Cerebellar nuclear complex (tissue), 1 donor: Measurements from ENCODE around the gene SQOR.

Experiments
- DNase-seq, 2 experiments: peaks; one replicate each; lab custom pipeline; 2025; lab: John Stamatoyannopoulos, UW

SQOR gene

GRCh38 chr15:45705510-45706473, 71.0 kb downstream of the SQOR start:
- no peak for DNase-seq

GRCh38 chr15:45710657-45711056, 75.8 kb downstream of the SQOR start:
- no peak for DNase-seq

DNA sequence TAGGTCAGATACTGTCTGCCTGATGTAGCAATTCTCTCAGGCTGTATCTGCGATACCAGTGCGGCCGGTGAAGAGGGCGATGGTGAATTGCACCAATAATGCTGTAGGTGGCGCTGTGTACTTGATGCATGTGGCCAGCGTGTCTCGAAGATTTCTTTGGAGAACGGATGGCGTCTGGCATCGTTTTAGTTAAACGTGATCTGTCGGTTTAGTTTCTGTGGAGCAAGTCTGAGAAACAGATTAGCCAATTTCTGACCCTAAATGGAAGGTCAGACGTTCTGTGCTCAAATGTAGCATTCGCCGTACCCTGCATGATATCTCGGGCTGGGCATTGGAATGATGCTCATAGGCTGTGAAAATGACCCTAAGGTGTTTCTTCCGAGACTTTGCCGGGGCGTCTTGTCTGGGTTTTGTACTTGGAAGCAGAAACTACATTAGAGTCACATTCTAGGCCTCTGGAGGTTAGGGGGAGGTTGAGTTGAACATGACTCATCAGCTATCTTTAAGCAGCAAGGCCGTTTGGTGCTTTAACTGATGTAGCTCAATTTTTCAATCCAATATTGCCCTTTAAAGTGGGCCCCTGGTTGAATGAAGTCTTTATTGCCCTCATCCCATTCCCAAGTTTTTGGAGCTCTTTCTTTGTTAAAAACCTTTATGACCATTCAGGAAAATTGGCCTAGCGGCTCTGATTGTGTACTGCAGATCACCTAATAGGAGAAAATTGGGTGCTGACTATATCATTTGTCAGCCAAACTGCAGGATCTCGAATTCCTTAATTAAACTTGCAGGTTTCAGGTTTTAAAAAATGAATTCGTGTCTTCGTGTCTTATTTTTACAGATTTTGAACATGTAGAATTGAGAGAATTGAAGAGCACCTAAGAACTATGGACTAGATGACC, 80.0 kb downstream of the SQOR start:
- no peak for DNase-seq

GRCh38 chr15:45715528-45715927, 80.7 kb downstream of the SQOR start:
- DNase-seq: no peak

GRCh38 chr15:45719490-45719889, 84.7 kb downstream of the SQOR start:
- no peak for DNase-seq

DNA sequence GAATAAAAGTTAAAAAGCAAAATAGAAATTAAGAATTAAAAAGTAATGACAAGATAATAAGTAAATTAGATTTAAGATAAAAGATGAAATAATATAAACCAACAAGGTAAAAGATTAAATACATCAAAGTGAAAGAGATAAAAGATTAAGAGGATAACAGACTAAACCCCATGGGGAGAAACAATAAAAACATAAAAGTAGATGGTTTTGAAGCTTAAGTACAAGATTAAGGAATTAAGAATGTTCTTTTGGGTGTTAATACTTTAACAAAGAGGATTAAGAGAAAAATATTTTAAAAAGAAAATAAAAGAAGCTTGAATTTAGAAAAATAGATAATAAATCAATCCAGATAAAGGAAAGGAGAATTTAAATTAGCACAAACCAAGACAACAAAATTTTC, 85.4 kb downstream of the SQOR start:
- DNase-seq: no peak

DNA sequence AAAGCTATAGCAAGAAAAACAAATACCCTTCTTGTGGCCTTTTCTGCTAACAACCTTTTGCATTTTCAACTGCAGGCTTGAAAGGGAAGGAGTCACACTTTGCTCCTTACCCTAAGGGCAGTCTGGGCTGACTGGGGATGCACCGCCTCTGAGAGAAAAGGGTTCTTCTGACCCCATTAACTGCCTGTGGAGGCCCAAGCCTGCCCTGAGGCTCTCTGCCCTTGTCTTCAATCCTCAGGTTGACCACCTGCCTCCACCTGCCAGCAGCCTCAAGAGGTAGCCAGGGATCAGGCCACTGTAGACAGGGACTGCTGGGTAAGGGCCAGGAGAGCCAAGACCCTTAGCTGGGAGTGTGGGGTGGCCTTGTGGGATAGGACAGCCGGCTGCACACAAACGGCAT, 93.8 kb downstream of the SQOR start:
- DNase-seq: no peak

DNA sequence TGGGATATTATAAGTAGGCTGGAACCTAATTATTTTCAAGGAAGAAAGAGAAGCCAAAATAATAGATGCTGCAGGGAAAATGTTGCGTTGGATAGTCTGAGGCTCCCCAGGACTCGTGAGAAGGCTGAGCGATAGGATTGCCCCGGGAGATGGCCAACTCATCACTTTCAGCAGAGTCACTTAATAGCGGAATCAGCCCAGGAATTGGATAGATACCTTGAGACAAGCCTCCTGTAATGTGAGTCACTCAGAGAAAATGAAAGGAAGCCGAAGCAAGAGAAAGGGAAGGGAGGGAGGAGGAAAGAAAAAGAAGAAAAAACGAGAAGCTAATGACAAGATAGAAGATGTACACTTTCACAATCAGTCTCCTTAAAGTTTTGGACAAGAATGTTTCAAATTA, 94.3 kb downstream of the SQOR start:
- DNase-seq: no peak

GRCh38 chr15:45731343-45731742, 96.5 kb downstream of the SQOR start:
- no peak for DNase-seq

GRCh38 chr15:45732662-45733061, 97.8 kb downstream of the SQOR start:
- no peak for DNase-seq

DNA sequence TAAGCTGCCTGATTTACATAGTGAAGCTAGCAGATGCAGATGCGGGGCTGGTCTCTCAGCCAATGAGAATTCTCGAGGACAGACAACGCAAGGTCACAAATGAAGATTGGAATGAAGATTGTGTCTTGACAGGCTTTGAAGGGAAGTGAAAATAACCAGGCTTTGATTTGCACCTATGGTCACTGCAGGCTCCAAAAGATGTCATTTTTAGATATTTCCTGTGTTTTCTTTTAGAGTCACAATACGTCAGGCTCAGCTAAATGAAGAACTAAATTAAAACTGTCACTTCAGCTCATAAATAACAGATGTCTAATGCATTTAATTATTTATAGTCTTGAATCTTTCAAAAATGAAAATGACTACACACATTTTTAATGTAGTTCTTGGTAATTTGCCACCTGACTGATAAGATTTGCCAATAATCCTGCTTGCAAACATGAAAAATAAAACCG, 99.5 kb downstream of the SQOR start:
- DNase-seq: no peak
